Suprapubic skin (tissue), 4 donors: ENCODE results near the gene KREMEN1. TPM values are rescaled to one million over a fixed set of nuclear protein-coding genes. Genes with fewer than 3 reads are reported as not detected.

ENCODE experiments used
- DNase-seq, 2 donors: peaks; one replicate each; pipeline ENCODE4 v3.0.0-alpha.2; 2019; ENCODE audit warnings: low spot score in 2 of 2
- H3K27ac ChIP-seq: fragments of 200-600 bp; sonication (generic); one replicate; pipeline ENCODE4 v1.5.1; 2019
- H3K27me3 ChIP-seq: fragments of 200-600 bp; sonication (generic); one replicate; pipeline ENCODE4 v1.5.1; 2019
- H3K36me3 ChIP-seq: fragments of 200-600 bp; sonication (generic); one replicate; pipeline ENCODE4 v1.5.1; 2019
- H3K4me1 ChIP-seq: fragments of 200-600 bp; sonication (generic); one replicate; pipeline ENCODE4 v1.5.1; 2019
- H3K4me3 ChIP-seq: fragments of 200-600 bp; sonication (generic); one replicate; pipeline ENCODE4 v1.5.1; 2019; ENCODE audit warnings: mild to moderate bottlenecking
- H3K9me3 ChIP-seq: fragments of 200-600 bp; sonication (generic); one replicate; pipeline ENCODE4 v1.5.1; 2019
- EP300 ChIP-seq: sonication (generic); formaldehyde crosslinking; IDR thresholded peaks from one replicate; pipeline ENCODE4 v1.6.1; 2017; ENCODE audit warnings: antibody characterized with exemption
- POLR2A ChIP-seq, 2 donors: fragments of 450-650 bp; IDR thresholded peaks; one replicate each; pipeline ENCODE4 v1.6.1; 2017; ENCODE audit warnings: antibody characterized with exemption in 2 of 2, mild to moderate bottlenecking in 2 of 2, moderate library complexity in 2 of 2
- POLR2AphosphoS5 ChIP-seq, 3 donors: sonication (generic); formaldehyde crosslinking; IDR thresholded peaks; one replicate each; pipeline ENCODE4 v1.6.1; 2017; ENCODE audit warnings: antibody characterized with exemption in 3 of 3
- WGBS: methylation state at CpG from one replicate; pipeline ENCODE4 v1.1.5; 2018; 5-methylcytosine and 5-hydroxymethylcytosine counted together
- total RNA-seq, 4 donors: library from RNA; depleted of rRNA; stranded (reverse); fragments of >200 nt; gene quantifications; one replicate each; pipeline ENCODE4 v1.1.0, GENCODE V29; 2016
- TF ChIP-seq, protein P1 (sequence below), 2 donors: fragments of 200-600 bp in 1 of 2; fragments of 450-650 bp in 1 of 2; sonication (generic) in 1 of 2; IDR thresholded peaks; one replicate each; pipeline ENCODE4 v1.5.1; 2016 to 2019; ENCODE audit warnings: antibody characterized with exemption in 2 of 2, mild to moderate bottlenecking in 1 of 2, moderate library complexity in 1 of 2

KREMEN1 gene
- total RNA-seq, 4 donors from 2014 or later = 51.6 to 71.1 (median 60.9) TPM

- Histone ChIP-seq H3K9me3 (no peaks in the 10 kb centered on the region), H3K4me1 (peaks cover 6% of the 10 kb centered on the region), H3K27me3 (no peaks in the 10 kb centered on the region), H3K27ac (no peak overlapping the region), H3K4me3 (no peak overlapping the region), H3K36me3 (peaks cover 83% of the 10 kb centered on the region)
- no peak for TF ChIP-seq POLR2AphosphoS5 (IDR thresholded peaks at IDR 0.05)
- TF ChIP-seq POLR2A (IDR thresholded peaks at IDR 0.05) = no peak
- TF ChIP-seq EP300 = no peak
- TF ChIP-seq, protein P1, sequence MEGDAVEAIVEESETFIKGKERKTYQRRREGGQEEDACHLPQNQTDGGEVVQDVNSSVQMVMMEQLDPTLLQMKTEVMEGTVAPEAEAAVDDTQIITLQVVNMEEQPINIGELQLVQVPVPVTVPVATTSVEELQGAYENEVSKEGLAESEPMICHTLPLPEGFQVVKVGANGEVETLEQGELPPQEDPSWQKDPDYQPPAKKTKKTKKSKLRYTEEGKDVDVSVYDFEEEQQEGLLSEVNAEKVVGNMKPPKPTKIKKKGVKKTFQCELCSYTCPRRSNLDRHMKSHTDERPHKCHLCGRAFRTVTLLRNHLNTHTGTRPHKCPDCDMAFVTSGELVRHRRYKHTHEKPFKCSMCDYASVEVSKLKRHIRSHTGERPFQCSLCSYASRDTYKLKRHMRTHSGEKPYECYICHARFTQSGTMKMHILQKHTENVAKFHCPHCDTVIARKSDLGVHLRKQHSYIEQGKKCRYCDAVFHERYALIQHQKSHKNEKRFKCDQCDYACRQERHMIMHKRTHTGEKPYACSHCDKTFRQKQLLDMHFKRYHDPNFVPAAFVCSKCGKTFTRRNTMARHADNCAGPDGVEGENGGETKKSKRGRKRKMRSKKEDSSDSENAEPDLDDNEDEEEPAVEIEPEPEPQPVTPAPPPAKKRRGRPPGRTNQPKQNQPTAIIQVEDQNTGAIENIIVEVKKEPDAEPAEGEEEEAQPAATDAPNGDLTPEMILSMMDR (IDR thresholded peaks at IDR 0.05) = no peak
- peak in 1 of 2 donors; percentile 78 for DNase-seq
- 76% methylated on average over 25 of the region's 31 CpGs for WGBS
Measured at GRCh38 chr22:29136782-29137700, 64.2 kb downstream of the KREMEN1 start.

DNA sequence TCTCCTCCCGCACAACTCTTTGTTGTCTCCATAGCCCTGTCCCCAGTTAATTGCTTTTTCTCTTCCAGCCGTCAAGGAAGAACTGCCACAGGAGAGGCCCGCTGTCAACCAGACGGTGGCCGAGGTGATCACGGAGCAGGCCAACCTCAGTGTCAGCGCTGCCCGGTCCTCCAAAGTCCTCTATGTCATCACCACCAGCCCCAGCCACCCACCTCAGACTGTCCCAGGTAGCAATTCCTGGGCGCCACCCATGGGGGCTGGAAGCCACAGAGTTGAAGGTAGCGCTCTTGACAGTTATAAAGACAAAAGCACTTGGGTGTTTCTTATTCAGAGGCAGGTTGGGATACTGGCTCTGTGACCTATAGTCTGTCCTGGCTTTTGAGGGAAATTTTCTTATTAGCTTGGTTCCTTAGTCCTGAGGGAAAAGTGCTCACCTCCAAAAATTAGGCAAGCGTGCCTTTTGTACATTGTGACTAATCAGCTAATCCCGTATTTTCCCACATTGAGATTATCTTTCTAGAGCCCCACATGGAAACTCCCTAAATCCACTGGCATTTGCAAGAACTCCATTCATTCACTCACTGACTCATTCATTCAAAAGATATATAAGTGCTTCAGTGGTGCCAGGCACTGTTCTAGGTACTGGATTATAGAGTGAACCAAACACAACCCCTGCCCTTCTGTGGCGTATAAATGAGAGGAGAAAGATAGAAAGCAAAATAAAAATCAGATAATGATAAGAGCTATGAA is 65.9 kb downstream of the KREMEN1 start:
- peaks cover 81% of the 10 kb centered on the region for H3K36me3 ChIP-seq
- WGBS = 95% methylated on average over 13 of the region's 13 CpGs
- DNase-seq = peak in 1 of 2 donors; percentile 71
- H3K9me3 ChIP-seq = no peaks in the 10 kb centered on the region
- peaks cover 6% of the 10 kb centered on the region for H3K4me1 ChIP-seq
- no peak for TF ChIP-seq POLR2AphosphoS5 (IDR thresholded peaks at IDR 0.05)
- TF ChIP-seq POLR2A (IDR thresholded peaks at IDR 0.05) = no peak
- no peak for TF ChIP-seq EP300
- TF ChIP-seq, protein P1 (IDR thresholded peaks at IDR 0.05) = no peak
- no peak overlapping the region for H3K27ac ChIP-seq
- H3K27me3 ChIP-seq = no peaks in the 10 kb centered on the region
- no peak overlapping the region for H3K4me3 ChIP-seq

GRCh38 chr22:29139965-29140782 is 67.3 kb downstream of the KREMEN1 start:
- Histone ChIP-seq H3K27ac (no peak overlapping the region), H3K36me3 (peaks cover 74% of the 10 kb centered on the region), H3K4me1 (peaks cover 13% of the 10 kb centered on the region), H3K4me3 (no peak overlapping the region), H3K27me3 (no peaks in the 10 kb centered on the region), H3K9me3 (no peaks in the 10 kb centered on the region)
- TF ChIP-seq POLR2AphosphoS5 (IDR thresholded peaks at IDR 0.05) = peak in 1 of 3 donors; percentile 36
- TF ChIP-seq, protein P1 (IDR thresholded peaks at IDR 0.05) = no peak
- peak; percentile 49 for DNase-seq
- 70% methylated on average over 7 of the region's 8 CpGs for WGBS

GRCh38 chr22:29141078-29141688 is 68.3 kb downstream of the KREMEN1 start:
- Histone ChIP-seq H3K27me3 (no peaks in the 10 kb centered on the region), H3K27ac (no peak overlapping the region), H3K36me3 (peaks cover 65% of the 10 kb centered on the region), H3K4me1 (peaks cover 22% of the 10 kb centered on the region), H3K4me3 (no peak overlapping the region), H3K9me3 (no peaks in the 10 kb centered on the region)
- no peak for TF ChIP-seq EP300
- TF ChIP-seq, protein P1 (IDR thresholded peaks at IDR 0.05) = no peak
- TF ChIP-seq POLR2AphosphoS5 (IDR thresholded peaks at IDR 0.05) = no peak
- no peak for TF ChIP-seq POLR2A (IDR thresholded peaks at IDR 0.05)
- peak; percentile 44 to 50 for DNase-seq
- 85% methylated on average over 10 of the region's 10 CpGs for WGBS
